ENCODE measurements around the gene OPA3.

Gene OPA3

DNA sequence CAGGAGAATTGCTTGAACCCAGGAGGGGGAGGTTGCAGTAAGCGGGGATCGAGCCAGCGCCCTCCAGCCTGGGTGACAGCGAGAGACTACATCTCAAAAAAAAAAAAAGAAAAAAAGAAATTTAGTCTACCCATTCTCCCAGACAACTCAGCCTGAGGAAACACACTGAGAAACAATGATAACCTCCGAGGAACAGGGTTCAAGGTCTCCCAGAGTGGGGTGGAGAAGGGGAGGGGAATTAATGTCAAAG, 78.7 kb downstream of the OPA3 start:
- no peak for DNase-seq (ENCODE audit: low read depth in 3 of 3, low spot score in 1 of 3)

DNA sequence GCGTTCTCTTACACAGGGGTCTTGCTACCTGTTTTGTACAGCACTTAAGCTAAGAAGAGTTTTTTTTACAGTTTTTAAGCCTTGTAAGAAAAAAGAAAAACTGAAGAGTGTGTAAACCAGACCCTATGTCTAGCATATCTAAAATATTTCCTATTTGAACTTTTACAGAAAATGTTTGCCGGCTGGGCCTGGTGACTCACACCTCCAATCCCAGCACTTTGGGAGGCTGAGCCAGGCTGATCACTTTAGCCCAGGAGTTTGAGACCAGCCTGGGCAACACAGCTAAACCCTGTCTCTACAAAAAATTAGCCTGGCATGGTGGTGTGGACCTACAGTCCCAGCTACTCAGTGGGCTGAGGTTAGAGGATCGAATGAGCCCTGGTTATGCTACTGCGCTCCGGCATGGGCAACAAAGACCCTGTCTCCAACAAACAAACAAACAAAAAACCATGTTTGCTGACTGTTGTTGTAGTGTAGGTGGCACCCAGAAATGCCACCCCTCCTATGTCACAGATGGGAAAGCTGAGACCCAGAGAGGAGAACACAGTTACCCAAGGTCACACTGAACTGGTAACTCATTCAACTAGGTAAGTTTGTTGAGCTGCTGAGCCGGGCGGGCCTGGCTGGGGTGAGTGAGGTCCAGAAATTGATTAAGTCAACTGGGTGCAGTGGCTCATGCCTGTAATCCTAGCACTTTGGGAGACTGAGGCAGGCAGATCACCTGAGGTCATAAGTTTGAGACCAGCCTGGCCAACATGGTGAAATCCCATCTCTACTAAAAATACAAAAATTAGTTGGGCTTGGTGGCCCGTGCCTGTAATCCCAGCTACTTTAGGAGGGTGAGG, 79.2 kb downstream of the OPA3 start:
- no peak for DNase-seq (ENCODE audit: low read depth in 3 of 3, low spot score in 1 of 3)

DNA sequence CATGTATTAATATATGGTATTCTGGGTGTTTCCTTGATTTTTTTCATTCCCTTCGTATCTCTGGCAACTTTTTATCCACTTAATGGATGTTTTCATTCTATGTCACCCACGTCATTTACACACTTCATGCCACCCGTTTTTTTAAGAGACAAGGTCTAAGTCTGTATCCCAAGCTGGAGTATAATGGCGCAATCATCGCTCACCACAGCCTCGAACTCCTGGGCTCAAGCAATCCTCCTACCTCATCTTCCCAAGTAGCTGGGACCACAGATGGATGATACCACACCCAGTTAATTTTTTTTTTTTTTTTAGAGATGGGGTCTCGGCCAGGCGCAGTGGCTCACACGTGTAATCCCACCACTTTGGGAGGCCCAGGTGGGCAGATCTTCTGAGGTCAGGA, 80.7 kb downstream of the OPA3 start:
- DNase-seq (ENCODE audit: low read depth in 3 of 3, low spot score in 1 of 3), result no peak

DNA sequence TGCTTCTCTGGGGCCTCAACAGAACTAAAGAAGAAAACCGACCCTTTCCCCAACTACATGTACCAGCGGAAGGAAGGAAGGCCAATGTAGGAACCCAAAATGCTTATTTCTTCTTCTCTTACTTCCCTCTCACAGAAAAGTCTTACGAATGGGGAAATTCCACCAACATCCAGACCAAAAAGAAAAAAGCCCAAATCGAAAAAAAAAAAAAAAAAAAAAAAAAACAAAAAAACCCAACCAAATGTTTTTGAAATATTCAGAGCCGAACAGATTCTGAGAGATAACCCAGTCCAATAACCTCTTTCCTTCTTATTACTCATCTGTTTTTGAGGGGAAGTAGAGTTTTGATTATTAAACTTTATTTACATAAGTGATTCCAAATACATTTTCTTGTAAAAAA, 82.5 kb downstream of the OPA3 start:
- no peak for DNase-seq (ENCODE audit: low read depth in 3 of 3, low spot score in 1 of 3)

DNA sequence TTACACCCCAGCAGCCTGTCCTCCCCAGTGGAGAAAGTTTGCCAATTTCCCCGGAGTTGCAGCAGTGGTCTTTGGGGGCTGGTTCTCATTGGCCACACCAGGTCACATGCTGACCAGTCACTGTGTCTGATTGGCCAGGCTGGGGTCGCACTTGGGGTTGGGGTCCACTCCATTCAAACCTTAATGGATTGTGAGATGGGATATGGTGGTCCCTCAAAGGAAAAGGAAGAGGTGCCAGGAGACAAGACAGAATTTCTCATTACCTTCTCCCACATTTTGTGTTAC, 82.9 kb downstream of the OPA3 start:
- no peak for DNase-seq (ENCODE audit: low read depth in 3 of 3, low spot score in 1 of 3)

DNA sequence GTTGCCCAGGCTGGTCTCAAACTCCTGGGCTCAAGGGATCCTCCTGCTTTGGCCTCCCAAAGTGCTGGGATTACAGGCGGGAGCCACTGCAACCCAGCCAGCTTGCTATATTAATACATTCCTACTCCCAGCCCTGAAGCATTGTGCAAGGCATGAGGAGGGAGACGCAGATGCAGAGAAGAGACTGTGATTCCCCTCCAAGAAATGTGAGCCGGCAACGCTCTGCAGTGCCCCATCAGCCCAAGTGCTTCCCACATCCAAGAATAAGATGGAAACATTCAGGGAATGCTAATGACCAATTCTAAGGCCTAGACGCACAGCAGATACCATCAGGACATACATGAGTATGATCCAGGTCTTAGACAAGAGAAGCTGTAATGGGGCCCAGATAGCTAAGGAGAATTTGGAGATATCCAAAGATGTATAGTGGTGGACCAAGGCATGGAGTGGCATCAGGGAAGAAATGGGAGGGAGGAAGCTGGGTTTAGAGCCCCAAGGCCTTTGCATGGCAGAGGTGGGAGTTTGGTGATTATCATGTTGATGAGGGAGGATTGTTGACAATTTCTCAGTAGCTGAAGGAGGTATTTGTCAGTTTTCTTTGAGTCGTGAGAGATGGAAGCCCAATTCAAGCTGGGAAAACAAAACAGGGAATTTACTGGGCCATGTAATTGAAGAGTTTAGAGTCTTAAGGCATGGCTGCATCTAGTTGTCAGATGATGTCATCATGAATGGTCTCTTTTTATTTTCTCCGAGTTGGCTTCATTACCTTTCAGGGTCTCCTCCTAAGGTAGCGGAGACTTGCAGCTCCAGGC, 83.5 kb downstream of the OPA3 start:
- DNase-seq (ENCODE audit: low read depth in 3 of 3, low spot score in 1 of 3), result no peak

DNA sequence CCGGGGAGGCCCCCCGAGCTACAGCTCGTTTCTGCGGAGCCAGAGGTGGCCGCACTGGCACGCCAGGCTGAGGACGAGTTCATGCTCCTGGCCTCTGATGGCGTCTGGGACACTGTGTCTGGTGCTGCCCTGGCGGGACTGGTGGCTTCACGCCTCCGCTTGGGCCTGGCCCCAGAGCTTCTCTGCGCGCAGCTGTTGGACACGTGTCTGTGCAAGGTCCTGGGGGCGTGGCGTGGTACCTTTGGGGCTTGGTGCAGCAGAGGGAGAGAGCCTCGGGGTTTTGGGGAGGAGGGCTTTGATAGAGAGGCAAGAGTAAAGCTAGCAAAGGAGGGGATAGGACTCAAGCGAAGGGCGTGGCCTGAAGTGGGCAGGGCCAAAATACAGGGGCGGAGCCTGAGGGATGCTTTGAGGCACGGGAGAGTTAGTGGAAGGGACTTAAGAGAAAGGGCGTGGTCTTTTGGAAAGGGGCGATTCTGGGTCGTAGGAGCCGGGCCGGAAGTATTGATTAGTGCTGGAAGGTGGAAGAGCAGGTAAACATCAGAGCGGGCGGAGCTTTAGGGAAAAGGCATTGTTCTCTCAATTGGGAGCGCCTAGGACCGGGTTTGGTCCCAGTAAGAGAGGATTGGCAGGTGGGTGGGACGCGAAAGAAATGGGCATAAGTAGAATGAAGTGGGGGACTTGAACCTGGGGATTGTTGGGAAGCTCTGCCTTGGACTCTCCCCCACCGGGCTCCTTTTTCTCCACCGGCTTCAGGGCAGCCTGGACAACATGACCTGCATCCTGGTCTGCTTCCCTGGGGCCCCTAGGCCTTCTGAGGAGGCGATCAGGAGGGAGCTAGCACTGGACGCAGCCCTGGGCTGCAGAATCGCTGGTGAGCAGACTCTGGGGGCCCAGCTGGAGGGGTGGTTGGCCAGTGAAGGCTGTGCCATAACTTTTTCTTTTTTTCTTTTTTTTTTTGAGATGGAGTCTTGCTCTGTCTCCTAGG, 85.1 kb downstream of the OPA3 start:
- peak in 1 of 3 donors; percentile 53 for DNase-seq (ENCODE audit: low read depth in 3 of 3, low spot score in 1 of 3)

DNA sequence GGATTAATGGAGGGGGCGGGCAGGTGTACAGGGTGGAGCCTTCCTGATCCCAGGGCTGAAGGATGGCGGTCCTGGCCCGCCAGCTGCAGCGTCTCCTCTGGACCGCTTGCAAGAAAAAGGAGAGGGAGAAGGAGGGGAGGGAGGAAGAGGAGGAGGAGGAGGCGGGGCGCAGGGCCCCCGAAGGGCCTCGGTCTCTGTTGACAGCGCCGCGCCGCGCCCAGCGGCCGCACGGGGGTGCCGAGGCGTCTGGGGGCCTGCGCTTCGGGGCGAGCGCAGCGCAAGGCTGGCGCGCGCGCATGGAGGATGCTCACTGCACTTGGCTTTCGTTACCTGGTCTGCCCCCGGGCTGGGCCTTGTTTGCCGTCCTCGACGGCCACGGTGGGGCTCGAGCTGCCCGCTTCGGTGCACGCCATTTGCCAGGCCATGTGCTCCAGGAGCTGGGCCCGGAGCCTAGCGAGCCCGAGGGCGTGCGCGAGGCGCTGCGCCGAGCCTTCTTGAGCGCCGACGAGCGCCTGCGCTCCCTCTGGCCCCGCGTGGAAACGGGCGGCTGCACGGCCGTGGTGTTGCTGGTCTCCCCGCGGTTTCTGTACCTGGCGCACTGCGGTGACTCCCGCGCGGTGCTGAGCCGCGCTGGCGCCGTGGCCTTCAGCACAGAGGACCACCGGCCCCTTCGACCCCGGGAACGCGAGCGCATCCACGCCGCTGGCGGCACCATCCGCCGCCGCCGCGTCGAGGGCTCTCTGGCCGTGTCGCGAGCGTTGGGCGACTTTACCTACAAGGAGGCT, 86.0 kb downstream of the OPA3 start, which contains the start of gene PPM1N:
PPM1N (plus strand) TSS at position 33 of the 785 bp plus-strand sequence; CDS start at position 63, 30 bp downstream.
- peak in 1 of 3 donors; percentile 49 for DNase-seq (ENCODE audit: low read depth in 3 of 3, low spot score in 1 of 3)

DNA sequence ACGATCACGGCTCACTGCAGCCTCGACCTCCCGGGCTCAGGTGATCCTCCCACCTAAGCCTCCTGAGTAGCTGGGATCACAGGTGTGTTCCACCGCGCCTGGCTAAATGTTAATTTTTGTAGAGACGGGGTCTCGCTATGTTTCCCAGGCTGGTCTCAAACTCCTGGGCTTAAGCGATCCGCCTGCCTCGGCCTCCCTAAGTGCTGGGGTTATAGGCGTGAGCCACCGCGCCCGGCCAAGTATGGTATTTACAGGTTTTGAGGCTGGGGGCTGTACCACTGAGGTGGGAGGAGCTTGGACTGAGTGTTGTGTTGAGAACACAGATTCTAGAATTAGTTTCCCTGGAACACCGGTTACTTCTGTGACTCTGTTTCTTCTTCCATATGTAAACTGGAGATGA, 86.8 kb downstream of the OPA3 start:
- DNase-seq (ENCODE audit: low read depth in 3 of 3, low spot score in 1 of 3), result no peak

DNA sequence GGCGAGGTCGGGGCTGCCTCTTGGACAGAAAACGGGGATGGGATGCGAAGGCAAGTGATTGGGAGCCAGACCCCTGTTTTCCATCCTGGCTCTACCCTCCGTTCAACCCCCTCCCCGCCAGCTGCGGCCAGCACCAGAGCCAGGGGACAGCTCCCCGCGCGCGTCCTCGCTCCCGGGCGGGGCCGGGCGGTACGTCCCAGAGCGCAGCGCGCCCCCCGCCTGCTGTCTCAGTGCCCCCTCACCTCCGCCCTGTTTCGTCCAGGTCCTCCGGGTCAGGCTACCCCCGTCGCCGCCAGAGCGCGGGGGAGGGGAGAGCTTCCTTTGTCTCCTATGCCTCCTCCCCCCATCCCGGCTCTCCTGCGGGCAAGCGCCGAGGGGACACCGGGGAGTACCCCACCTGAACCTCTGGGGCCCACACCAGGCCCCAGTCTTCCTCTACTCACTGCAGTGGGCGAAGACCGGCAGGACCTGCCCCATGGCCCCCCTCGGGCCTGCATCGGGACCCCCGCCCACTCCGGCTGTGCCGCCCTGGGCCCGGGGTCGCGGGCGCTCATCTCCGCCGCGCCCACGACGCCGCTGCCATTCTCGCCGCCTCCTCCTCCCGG, 88.2 kb downstream of the OPA3 start:
- DNase-seq (ENCODE audit: low read depth in 3 of 3, low spot score in 1 of 3), result no peak

DNA sequence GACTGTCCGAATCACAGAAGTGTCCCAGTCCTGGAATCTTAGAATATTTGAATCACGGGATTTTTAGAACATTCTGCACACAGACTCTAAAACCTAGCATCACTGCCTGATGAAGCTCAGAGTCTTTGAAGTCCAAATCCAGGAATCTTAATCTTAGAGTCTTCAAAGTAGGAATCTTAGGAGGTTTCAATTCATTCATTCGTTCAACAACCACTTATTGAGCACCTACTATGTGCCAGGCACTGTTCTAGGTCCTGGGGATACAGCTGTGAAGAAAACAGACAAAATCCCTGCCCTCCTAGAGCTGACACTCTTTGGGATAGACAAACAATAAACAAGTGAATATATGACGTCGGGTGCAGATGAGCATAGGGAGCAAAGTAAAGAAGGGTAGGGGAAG, 89.4 kb downstream of the OPA3 start:
- no peak for DNase-seq (ENCODE audit: low read depth in 3 of 3, low spot score in 1 of 3)

DNA sequence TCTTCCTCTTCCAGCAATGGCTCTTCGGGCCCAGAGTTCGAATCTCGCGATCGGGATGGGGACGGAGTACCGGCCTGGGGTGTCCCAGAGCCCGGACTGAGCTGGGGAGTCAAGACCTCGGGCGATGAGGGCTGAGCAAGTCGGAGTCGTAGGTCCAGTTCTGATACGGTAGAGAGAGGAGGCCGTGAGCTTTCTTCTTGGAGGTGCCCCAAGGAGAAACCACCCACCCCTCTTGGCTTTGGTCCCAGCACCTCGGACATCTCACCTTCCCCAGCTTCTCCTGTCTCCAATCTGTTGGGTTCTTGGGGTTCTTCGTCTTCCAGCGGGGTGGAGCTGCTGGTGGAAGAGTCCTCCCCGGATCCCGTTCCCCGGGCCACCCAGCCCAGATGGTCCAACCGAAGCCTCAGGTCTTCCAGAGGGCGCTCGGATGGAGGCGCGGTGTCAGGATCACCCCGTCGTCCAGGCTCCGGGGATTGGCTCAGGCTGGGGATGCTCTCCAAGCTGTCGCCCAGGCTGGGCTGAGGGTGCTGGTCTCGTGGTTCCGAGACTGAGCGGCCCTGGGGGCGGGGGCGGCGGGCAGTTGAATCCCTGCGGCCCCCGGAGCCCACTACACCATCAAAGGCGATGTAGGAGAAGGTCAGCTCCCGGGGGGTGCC, 90.2 kb downstream of the OPA3 start:
- no peak for DNase-seq (ENCODE audit: low read depth in 3 of 3, low spot score in 1 of 3)

DNA sequence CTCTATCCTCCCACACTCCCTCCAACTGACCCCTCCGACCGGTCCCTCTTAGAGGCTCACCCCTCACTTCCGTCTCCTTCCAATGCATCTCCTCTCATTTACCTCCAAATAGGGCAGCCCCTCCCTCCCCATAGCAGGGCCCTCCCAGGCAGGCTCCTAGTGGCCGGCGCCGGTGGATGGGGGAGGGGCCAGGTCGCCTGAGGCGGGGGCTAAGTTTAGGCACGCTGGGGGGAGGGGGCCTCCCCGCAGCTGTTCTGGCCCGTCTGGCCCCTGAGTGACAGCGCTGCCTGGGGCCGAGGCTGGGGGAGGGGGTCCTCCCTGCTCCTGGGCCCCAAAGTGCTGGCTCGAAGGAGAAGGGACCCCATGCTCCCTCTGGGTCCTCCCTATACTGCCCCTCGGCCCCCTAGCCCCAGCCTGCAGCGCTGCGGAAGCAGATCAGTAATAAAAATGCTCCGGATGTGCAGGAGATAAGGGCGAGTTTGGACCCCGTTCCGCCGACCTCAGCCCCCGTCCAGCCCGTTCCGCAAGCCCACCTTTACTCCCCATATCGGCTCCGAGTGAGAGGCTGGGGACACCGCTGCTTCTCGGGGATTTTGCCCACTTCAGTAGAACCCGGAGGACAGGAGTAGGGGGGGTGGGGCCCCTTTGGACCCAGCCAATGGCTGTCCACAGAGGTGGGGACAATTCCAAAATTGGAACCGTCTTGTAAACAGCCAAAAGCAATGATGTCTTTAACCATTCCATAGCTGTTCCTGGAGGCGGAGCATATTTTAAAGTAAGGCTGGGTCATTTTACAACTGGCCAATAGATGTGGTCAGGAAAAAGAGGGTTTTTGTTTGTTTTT, 91.8 kb downstream of the OPA3 start:
- DNase-seq (ENCODE audit: low read depth in 3 of 3, low spot score in 1 of 3), result no peak

DNA sequence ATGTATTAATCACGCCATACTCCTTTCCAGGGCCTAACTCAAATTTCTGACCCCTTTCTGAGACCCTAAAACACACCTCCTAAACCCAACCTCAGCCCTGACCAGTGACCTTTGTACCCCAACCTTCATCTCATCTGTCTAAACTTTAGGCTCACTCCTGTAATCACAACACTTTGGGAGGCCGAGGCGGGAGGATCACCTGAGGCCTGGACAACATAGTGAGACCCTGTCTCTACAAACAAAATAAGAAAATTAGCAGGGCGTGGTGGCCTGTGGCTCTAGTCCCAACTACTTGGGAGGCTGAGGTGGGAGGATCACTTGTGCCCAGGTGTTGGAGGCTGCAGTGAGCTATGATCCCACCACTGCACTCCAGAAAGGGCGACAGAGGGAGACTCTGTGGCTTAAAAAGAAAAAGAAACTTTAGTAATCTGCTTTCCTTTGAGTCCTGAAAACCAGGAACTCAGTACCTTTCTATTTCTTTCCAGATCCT, 92.4 kb downstream of the OPA3 start:
- DNase-seq (ENCODE audit: low read depth in 3 of 3, low spot score in 1 of 3), result no peak

DNA sequence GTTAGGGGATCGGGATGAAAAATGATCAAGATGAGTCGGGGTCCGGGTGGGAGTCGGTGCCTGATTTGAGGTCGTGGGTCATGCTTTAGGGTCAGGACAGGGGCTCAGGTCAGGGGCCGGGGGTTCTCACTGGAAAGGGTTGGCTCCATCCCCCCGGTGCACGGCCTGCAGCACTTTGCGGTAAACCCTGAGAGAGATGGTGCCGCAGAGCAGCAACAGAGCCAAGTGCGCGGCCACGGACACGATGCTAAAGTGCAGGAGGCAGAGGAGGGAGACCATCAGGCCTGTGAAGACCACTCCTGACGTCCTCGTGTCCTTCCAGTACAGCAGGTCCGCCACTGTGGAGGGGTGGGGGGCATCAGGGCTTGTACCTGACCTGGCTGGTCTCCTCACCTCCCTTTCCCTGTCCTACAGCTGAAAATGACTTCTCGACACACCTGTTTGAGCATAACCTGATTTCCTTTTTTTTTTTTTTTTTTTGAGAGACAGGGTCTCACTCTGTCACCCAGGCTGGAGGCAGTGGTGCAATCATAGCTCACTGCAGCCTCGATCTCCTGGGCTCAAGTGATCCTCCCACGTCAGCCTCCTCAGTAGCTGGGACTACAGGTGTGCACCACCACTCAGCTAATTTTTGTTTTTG, 95.3 kb downstream of the OPA3 start:
- no peak for DNase-seq (ENCODE audit: low read depth in 3 of 3, low spot score in 1 of 3)

DNA sequence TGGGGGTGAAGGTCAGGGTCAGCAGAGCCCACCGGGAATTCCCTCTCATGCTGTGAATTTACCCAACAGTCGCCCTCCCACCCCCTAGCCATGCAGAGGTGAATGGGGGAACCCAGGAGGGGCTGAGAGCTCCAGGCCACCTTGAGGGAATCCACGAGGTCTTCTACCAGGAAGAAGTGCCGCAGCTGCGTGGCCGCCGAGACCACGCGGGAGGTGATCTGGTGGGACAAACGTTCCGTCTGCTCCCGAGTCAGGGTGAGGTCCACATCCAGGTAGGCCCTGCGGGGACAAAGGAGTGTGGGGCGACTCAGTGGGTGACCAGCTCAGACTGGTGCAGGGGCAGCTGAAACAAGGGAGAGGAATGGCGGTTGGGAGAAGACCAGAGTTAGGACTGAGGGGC, 95.9 kb downstream of the OPA3 start:
- no peak for DNase-seq (ENCODE audit: low read depth in 3 of 3, low spot score in 1 of 3)

DNA sequence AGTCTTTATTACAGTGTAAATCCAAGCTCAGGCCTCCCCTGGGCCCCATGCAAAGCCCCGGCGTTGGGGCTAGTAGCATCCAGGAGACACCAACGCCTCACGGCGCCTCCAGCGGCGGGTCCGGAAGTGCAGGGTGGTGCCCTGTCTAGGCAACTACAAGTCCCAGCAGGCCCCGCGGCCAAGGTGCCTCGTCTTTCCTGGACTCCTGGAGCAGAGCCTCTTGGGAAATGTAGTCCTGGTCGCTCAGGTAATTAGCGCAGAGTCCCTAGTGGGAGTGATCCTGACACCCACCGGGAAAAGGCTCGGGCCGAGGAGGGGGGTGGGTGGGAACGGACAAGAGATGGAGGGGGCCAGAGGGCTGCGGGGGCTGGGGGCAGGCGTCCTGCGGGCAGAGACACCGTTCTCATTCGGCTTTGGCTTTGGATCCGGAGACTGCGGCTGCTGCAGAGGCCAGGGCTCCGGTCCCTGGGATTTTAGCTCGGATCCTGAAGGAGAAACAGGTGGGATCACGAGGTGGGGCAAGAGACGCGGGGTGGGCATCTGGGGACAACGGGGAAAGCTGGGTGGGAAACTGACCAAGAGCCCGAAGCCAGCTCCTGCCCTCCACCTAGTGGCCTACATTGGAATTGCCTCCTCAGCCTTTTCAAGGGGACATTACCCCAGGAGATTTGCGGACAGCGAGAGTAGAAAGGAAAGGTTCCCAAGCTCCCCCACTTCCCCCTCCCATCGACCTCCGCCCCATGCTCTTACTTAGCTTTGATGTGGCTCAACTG, 99.1 kb downstream of the OPA3 start:
- DNase-seq (ENCODE audit: low read depth in 3 of 3, low spot score in 1 of 3), result peak; percentile 91 to 97 (median 93)
